Endodermal cell (in vitro differentiated cells): ENCODE data around the gene SMIM11. TPM values are rescaled to one million over a fixed set of nuclear protein-coding genes. Genes with fewer than 3 reads are reported as not detected.
"Not testable (repeated sequence)": the region's sequence is repeated elsewhere in the genome, so short reads cannot be mapped to it uniquely, and the experiment has no call there.

ENCODE experiments used
- DNase-seq: peaks from one replicate; pipeline ENCODE4 v3.0.0-alpha.2; 2017
- H3K27ac ChIP-seq: 2 replicates; pipeline ENCODE4 v1.5.1; 2013; ENCODE audit warnings: mild to moderate bottlenecking, low read depth, low read length, moderate library complexity
- H3K27me3 ChIP-seq: 2 replicates; pipeline ENCODE4 v1.6.1; 2013; ENCODE audit warnings: mild to moderate bottlenecking, low read length, moderate library complexity; ENCODE audit not compliant: insufficient read depth, control insufficient read depth, poor library complexity, severe bottlenecking
- H3K36me3 ChIP-seq: 2 replicates; pipeline ENCODE4 v1.7.0; 2013; ENCODE audit warnings: mild to moderate bottlenecking, low read length, moderate library complexity; ENCODE audit not compliant: control insufficient read depth, insufficient read depth
- H3K4me1 ChIP-seq: one replicate; pipeline ENCODE4 v1.7.0; 2013; ENCODE audit warnings: low read length; ENCODE audit not compliant: control insufficient read depth, insufficient read depth
- H3K4me3 ChIP-seq: 2 replicates; pipeline ENCODE4 v1.5.1; 2013; ENCODE audit warnings: mild to moderate bottlenecking, low read length, moderate library complexity
- H3K9ac ChIP-seq: 2 replicates; pipeline ENCODE4 v1.6.1; 2013; ENCODE audit warnings: mild to moderate bottlenecking, low read length, moderate library complexity; ENCODE audit not compliant: poor library complexity, severe bottlenecking; ENCODE audit errors: extremely low read depth
- H3K9me3 ChIP-seq: 2 replicates; pipeline ENCODE4 v1.6.1; 2013; ENCODE audit warnings: mild to moderate bottlenecking, low read length, moderate library complexity; ENCODE audit not compliant: control insufficient read depth
- H3K27ac Mint-ChIP-seq: 2 replicates; pipeline ENCODE4 v1.8.0; 2020; ENCODE audit warnings: mixed read lengths
- H3K27me3 Mint-ChIP-seq: 2 replicates; pipeline ENCODE4 v1.8.0; 2021; ENCODE audit warnings: mild to moderate bottlenecking, mixed read lengths; ENCODE audit not compliant: insufficient read depth
- H3K36me3 Mint-ChIP-seq: 2 replicates; pipeline ENCODE4 v1.8.0; 2020; ENCODE audit warnings: low read depth, mixed read lengths
- H3K4me1 Mint-ChIP-seq: 2 replicates; pipeline ENCODE4 v1.8.0; 2020; ENCODE audit warnings: mixed read lengths
- H3K4me3 Mint-ChIP-seq: 2 replicates; pipeline ENCODE4 v1.8.0; 2020; ENCODE audit warnings: mild to moderate bottlenecking, moderate library complexity, mixed read lengths
- H3K9me3 Mint-ChIP-seq: 2 replicates; pipeline ENCODE4 v1.8.0; 2020; ENCODE audit warnings: mild to moderate bottlenecking, mixed read lengths
- WGBS, 2 experiments: methylation state at CpG; one replicate each; pipeline versions ENCODE4 v1.1.5 to v1.1.7; 2013; ENCODE audit warnings: missing lambda C conversion rate in 2 of 2, mixed read lengths in 1 of 2; ENCODE audit not compliant: insufficient coverage in 1 of 2, insufficient read length in 1 of 2; 5-methylcytosine and 5-hydroxymethylcytosine counted together
- total RNA-seq, 2 donors: library from RNA; stranded (reverse); fragmentation: NEBNext Ultra II Directional in 1 of 2; extraction: Animal tissue kit (Norgen Biotek cat#: 25700) in 1 of 2; gene quantifications; 2 replicates in 1 of 2; 3 replicates in 1 of 2; pipeline ENCODE4 v1.2.1, GENCODE V29; 2021

Gene SMIM11
- total RNA-seq, 2 donors from 2014 or later, result 2.4 to 10.5 TPM

GRCh38 chr21:34404742-34405141, 29.4 kb downstream of the SMIM11 start:
- no CpG with 5 or more reads among the region's 5 CpGs for WGBS, 2 experiments

GRCh38 chr21:34405686-34406085, 30.4 kb downstream of the SMIM11 start:
- not testable (repeated sequence) for H3K9ac ChIP-seq, H3K36me3 Mint-ChIP-seq, H3K9me3 ChIP-seq, H3K27ac ChIP-seq, H3K27me3 ChIP-seq, H3K27me3 Mint-ChIP-seq, H3K4me3 ChIP-seq, H3K4me3 Mint-ChIP-seq, H3K27ac Mint-ChIP-seq, H3K9me3 Mint-ChIP-seq, H3K4me1 ChIP-seq, DNase-seq, H3K4me1 Mint-ChIP-seq, H3K36me3 ChIP-seq
- WGBS, 2 experiments, result no CpG with 5 or more reads among the region's 2 CpGs

More at GRCh38 chr21:34404742-34405141, 29.4 kb downstream of the SMIM11 start:
- not testable (repeated sequence) for H3K27ac ChIP-seq, H3K9ac ChIP-seq, H3K36me3 Mint-ChIP-seq, H3K9me3 Mint-ChIP-seq, H3K36me3 ChIP-seq, H3K27ac Mint-ChIP-seq, H3K4me1 Mint-ChIP-seq, H3K4me1 ChIP-seq, H3K27me3 ChIP-seq, DNase-seq, H3K9me3 ChIP-seq, H3K4me3 Mint-ChIP-seq, H3K4me3 ChIP-seq, H3K27me3 Mint-ChIP-seq

- H3K9ac ChIP-seq, DNase-seq, H3K36me3 ChIP-seq, H3K4me1 ChIP-seq, H3K27me3 ChIP-seq, H3K4me3 Mint-ChIP-seq, H3K36me3 Mint-ChIP-seq, H3K27ac ChIP-seq, H3K4me3 ChIP-seq, H3K27ac Mint-ChIP-seq, H3K9me3 Mint-ChIP-seq, H3K27me3 Mint-ChIP-seq, H3K9me3 ChIP-seq, H3K4me1 Mint-ChIP-seq: not testable (repeated sequence)
- WGBS, 2 experiments, result no CpG with 5 or more reads among the region's 6 CpGs
Observed at GRCh38 chr21:34406102-34406501, 30.8 kb downstream of the SMIM11 start.

GRCh38 chr21:34406676-34407075, 31.4 kb downstream of the SMIM11 start:
- not testable (repeated sequence) for H3K36me3 ChIP-seq, H3K27me3 Mint-ChIP-seq, H3K27ac Mint-ChIP-seq, H3K4me1 Mint-ChIP-seq, DNase-seq, H3K9ac ChIP-seq, H3K4me3 Mint-ChIP-seq, H3K9me3 Mint-ChIP-seq, H3K4me3 ChIP-seq, H3K36me3 Mint-ChIP-seq, H3K4me1 ChIP-seq, H3K27ac ChIP-seq, H3K27me3 ChIP-seq, H3K9me3 ChIP-seq
- WGBS, 2 experiments, result no CpG with 5 or more reads among the region's 2 CpGs

GRCh38 chr21:34407294-34407693, 32.0 kb downstream of the SMIM11 start:
- H3K27ac ChIP-seq, result not testable (repeated sequence)

GRCh38 chr21:34417448-34418077, 42.3 kb downstream of the SMIM11 start:
- not testable (repeated sequence) for H3K9ac ChIP-seq, DNase-seq, H3K27me3 Mint-ChIP-seq

More at GRCh38 chr21:34407294-34407693, 32.0 kb downstream of the SMIM11 start:
- not testable (repeated sequence) for H3K9me3 ChIP-seq, H3K27me3 ChIP-seq, H3K9ac ChIP-seq, DNase-seq, H3K27ac Mint-ChIP-seq, H3K36me3 Mint-ChIP-seq, H3K4me3 ChIP-seq, H3K4me1 ChIP-seq, H3K4me3 Mint-ChIP-seq, H3K36me3 ChIP-seq, H3K4me1 Mint-ChIP-seq, H3K9me3 Mint-ChIP-seq, H3K27me3 Mint-ChIP-seq
- no CpG with 5 or more reads among the region's 9 CpGs for WGBS, 2 experiments

GRCh38 chr21:34423805-34424204, 48.5 kb downstream of the SMIM11 start, which contains the start of gene SMIM34:
Gene SMIM34, minus strand, starts transcription at chr21:34423951. Its CDS starts 112 bp downstream, at chr21:34423839.
- not testable (repeated sequence) for H3K27me3 Mint-ChIP-seq, H3K4me3 Mint-ChIP-seq, H3K4me1 Mint-ChIP-seq, H3K27me3 ChIP-seq, H3K9ac ChIP-seq, H3K36me3 Mint-ChIP-seq, H3K9me3 Mint-ChIP-seq, H3K4me1 ChIP-seq, DNase-seq, H3K27ac Mint-ChIP-seq, H3K4me3 ChIP-seq, H3K9me3 ChIP-seq, H3K36me3 ChIP-seq, H3K27ac ChIP-seq
- WGBS, 2 experiments, result no CpG with 5 or more reads among the region's 4 CpGs

More at GRCh38 chr21:34417448-34418077, 42.3 kb downstream of the SMIM11 start:
- not testable (repeated sequence) for H3K9me3 ChIP-seq, H3K4me1 ChIP-seq, H3K27ac Mint-ChIP-seq, H3K4me3 Mint-ChIP-seq, H3K9me3 Mint-ChIP-seq, H3K36me3 ChIP-seq, H3K27me3 ChIP-seq, H3K4me3 ChIP-seq, H3K27ac ChIP-seq, H3K4me1 Mint-ChIP-seq, H3K36me3 Mint-ChIP-seq
- no CpG with 5 or more reads among the region's 5 CpGs for WGBS, 2 experiments
